Measurements from ENCODE around the gene MAGI1.
"Not testable (repeated sequence)": the region's sequence is repeated elsewhere in the genome, so short reads cannot be mapped to it uniquely, and the experiment has no call there.

MAGI1 gene

GRCh38 chr3:65732051-65732935, 306.4 kb downstream of the MAGI1 start:
- no peak for DNase-seq

- DNase-seq = no peak
These were observed 308.3 kb downstream of the MAGI1 start for GRCh38 chr3:65730449-65730848.

- DNase-seq = no peak
These were observed 308.7 kb downstream of the MAGI1 start for GRCh38 chr3:65729973-65730372.

- DNase-seq = no peak
These were observed 309.2 kb downstream of the MAGI1 start for GRCh38 chr3:65729555-65729954.

DNA sequence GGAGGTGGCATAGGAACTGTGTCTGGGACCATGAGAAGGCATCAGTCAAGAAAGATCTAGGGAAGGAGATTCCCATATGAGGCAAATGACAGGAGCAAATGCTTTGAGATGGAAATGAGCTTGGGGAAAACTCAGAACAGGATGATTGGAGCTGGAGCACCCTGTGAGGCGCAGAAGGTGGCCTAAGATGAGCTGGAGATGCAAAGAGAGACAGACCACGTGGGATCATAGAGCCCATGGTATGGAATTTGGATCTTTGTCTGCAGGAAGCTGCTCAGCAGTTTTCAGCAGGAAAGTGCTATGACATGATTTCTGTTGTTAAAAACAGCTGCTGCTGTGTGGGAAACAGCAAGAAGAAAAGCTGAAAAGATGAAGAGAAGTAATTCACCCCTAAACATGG, 310.6 kb downstream of the MAGI1 start:
- DNase-seq = no peak

GRCh38 chr3:65723985-65724384, 314.7 kb downstream of the MAGI1 start:
- DNase-seq = no peak

GRCh38 chr3:65723011-65723410, 315.7 kb downstream of the MAGI1 start:
- no peak for DNase-seq

DNA sequence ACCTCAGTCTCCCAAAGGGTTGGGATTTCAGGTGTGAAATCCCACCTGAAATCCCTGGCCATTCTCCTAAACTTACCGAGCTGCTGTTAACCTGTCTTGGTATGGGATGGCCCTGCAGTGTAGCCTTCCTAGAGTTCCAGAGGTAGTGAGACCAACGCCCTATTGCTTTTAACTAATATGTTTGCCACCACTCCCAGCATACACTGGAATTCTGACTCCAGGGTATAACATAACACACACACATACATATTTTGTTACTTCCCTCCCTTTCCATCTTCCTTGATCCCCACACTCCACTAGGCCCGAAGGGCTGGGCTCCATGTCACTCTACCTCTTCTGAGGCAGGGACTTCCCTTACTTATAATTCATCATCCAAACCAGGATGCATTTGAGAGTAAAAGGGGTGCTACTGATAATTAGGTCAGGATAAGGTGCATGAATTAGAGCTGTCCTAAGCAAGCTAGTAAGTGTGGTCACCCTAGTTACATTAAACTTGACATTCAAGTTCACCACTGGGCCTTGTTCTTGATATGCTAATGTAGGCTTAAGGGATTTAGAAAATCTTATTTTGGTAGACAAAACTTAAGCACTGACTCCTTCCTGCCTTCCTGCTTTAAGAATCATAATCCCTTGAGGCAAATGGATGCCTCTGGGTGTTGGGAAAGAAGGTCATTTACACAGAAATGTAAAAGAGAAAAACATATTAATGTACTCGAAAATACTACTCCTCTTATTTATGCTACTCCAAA, 317.6 kb downstream of the MAGI1 start:
- no peak for DNase-seq

DNA sequence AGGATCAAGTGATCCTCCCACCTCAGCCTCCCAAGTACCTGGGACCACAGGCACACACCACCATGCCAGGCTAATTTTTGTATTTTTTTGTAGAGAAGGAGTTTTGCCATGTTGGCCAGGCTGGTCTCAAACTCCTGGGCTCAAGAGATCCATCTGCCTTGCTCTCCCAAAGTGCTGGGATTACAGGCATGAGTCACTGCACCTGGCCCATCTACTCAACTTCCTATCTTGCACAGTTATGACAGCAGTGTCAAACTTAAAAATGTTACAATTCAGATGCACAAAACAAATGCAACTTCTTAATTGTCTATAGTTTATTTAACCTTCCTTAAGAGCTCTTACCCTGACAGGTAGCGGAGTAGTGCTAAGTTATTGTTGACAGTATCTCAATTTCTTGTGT, 319.1 kb downstream of the MAGI1 start:
- not testable (repeated sequence) for DNase-seq

DNA sequence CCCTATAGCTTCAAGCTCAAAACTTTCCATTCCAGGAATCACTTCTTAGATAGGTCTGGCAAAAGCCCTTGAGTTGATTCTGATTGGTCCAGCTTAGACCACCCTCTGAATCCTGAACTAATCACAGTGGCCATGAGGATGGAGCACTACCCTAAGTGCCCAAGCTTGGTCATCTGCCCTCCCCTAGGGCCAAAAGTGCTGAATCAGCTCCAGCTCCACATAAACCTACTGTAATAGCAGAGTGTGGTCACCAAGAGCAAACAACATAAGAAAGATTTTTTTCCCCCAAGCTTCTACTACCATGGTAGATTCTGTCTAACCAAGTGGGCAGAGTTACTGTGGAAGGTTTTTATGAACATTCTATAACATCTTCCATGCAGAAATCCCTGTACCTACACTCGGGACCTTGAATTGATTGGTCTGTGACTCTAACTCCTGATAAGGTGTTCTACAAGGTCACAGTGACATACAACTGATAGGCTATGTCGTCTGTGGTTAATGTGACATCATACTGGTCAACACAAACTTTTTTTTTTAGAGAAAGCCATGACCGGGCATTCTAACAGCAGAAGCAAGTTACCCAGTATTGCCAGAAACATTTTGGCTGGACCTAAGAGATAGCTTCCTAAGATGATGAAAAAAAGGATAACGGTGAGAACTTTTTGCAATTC, 320.9 kb downstream of the MAGI1 start:
- DNase-seq = no peak

DNA sequence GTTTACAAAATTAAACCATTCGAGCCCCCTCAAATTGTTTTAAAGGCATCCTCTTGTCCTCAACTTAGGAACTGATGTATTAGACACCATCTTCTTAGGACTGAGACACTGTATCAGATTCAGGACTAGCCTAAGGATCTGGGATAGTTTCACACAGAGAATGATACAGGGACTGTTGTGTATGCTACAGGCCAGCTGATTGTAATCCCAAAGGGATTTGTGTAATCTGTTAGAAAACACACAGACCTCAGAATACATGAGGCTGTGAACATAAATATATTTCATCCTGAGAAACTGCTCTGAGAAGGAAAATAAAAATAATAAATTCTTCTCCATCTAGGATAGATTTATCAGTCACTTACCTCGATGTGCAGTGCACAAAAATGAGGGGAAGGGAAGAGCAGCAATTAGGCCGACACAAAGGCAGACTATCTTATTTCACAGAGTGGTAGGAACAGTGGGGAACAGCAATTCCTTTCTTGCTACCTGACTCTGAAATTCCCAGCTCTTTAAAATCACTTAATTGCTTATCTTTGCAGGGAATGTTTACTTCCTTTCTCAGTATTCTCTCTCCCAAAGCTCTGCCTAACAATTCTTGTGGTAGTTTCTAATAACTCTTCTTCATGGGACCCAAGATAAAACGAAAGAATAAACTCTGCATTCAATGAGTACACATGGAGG, 322.5 kb downstream of the MAGI1 start:
- DNase-seq = no peak

DNA sequence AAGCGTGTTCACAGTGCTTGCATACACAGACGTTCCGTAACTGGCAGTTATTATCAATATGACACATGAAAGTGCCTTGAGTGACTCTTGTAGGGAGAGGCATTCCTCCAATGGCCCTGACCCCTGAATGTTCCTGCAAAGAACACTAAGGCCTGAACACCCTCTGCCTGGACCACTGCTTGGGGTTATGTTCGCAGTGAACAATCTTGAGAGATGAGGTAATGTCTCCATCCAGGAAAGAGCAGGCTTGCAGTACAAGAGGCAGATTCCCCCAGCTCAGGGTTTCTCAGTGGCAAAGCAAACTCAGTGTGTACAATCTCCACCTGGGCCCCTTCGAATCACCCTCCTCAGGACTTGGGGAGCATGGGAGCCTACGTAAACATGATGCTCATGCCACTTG, 324.6 kb downstream of the MAGI1 start:
- DNase-seq = no peak

GRCh38 chr3:65713016-65713415, 325.7 kb downstream of the MAGI1 start:
- no peak for DNase-seq

- no peak for DNase-seq
These were observed 326.6 kb downstream of the MAGI1 start for GRCh38 chr3:65712140-65712539.

DNA sequence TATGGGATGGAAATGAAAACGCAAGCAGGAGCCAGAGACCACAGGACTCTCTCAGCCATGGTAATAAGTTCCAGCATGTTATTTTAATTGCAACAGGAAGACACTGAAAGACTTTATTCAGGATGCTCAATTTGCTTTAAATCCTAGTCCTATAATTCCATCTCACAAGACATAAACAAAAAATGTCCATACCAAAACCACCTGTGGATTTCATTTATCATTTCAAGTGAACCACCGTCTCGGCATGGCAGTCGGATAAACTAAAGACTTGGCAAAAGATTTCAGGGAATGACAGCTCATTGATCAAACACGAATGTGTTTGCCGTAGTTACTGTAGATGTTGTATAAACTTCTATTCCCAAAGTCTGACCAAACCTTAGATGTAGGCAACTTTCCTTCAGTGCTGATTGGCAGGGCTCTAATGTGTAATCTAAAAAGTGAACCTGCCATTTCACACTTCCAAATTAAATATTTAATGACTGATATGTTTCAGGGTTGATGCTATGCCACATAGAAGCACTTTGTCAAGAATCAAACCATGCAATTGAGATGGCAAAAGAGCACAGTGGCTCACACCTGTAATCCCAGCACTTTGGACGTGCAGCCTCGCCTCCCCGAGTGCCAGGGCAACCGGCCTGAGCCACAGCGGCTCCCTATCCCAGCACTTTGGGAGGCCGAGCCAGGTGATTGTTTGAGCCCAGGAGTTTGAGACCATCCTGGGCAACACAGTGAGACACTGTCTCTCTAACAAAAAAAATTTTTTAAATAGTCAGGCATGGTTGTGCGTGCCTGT, 331.7 kb downstream of the MAGI1 start:
- DNase-seq = no peak

DNA sequence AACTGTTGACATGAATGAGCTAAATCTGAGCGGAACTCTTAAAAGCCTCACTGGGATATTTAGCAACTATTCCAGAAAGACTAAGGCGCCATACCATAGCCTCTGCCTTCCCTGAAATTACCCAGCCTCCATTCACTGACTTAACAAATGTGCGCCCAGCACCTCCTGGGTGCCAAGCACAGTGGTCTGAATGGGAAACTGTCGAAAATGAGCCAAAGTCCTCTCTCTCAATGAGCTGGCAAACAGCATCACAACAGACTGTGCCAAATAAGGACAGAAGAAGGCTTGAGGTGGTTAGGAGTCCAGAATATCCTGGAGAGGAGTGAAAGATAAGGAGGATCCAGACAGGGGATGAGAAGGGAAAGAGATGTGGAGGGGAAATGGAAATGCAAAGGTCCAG, 332.4 kb downstream of the MAGI1 start:
- DNase-seq = no peak

GRCh38 chr3:65703820-65704219, 334.9 kb downstream of the MAGI1 start:
- DNase-seq = no peak

- no peak for DNase-seq
These were observed 335.7 kb downstream of the MAGI1 start for GRCh38 chr3:65703026-65703425.

DNA sequence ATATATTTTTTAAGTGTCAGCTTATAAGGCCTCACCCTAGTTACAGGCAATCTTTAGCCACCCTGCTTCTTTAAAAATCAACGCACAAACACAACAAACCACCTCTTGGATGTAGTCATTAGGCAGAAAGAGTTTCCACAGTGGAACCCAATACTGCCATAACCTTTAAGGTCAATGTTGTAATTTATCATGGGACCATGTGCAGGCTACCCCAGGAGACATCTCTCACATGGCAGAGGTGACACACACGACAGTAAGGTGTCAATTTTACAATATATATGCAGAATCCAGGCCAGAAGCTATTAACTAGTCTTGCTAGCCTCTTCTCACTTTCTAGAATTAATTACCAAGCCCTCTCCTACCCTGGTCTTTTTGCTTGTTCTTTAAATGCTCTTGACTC, 336.5 kb downstream of the MAGI1 start:
- DNase-seq = no peak

DNA sequence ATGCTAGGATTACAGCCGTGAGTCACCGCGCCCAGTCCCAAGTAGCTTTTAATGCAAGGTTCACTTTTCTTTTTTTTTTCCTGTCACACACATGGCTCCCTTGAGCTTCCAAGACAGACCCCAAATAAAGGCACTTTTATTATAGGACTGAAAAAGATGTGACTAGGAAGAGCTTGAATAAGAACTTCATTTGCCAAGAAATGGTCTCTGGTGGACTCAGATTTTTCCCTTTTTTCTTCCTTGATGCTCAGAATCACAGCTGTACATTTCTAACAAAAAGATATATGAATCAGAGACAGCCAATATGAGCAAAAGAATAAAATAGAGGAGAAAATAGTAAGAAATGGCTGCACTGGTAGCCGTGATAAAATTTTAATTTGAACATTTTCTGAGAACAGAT, 337.2 kb downstream of the MAGI1 start:
- DNase-seq = no peak

- no peak for DNase-seq
These were observed 349.3 kb downstream of the MAGI1 start for GRCh38 chr3:65689436-65689835.

DNA sequence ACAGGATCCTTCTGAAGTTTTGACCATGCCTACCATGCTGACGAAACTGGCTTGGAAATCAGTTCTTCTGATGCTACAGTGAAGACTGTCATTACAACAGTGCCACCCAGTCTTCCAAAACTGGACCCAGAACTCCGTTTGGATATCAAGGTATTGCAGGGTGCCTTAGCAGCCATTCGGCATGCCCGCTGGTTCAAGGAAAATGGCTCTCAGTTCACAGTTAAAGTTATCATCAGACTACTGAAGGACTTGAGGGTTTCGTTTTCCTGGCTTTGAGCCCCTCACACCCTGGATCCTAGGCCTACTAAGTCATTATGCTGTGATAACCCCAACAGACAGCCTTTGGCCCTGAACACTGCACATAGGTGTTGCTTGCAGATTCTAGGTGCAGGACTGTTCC, 351.0 kb downstream of the MAGI1 start:
- no peak for DNase-seq
